NCI-H1417 treated with DMSO at 0.1 percent for 48 hours (cell line): ENCODE measurements around the gene TADA2B.

ENCODE experiments used
- DNase-seq: peaks from one replicate; lab custom pipeline; 2025; lab: John Stamatoyannopoulos, UW

The TADA2B gene, protein sequence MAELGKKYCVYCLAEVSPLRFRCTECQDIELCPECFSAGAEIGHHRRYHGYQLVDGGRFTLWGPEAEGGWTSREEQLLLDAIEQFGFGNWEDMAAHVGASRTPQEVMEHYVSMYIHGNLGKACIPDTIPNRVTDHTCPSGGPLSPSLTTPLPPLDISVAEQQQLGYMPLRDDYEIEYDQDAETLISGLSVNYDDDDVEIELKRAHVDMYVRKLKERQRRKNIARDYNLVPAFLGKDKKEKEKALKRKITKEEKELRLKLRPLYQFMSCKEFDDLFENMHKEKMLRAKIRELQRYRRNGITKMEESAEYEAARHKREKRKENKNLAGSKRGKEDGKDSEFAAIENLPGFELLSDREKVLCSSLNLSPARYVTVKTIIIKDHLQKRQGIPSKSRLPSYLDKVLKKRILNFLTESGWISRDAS

DNA sequence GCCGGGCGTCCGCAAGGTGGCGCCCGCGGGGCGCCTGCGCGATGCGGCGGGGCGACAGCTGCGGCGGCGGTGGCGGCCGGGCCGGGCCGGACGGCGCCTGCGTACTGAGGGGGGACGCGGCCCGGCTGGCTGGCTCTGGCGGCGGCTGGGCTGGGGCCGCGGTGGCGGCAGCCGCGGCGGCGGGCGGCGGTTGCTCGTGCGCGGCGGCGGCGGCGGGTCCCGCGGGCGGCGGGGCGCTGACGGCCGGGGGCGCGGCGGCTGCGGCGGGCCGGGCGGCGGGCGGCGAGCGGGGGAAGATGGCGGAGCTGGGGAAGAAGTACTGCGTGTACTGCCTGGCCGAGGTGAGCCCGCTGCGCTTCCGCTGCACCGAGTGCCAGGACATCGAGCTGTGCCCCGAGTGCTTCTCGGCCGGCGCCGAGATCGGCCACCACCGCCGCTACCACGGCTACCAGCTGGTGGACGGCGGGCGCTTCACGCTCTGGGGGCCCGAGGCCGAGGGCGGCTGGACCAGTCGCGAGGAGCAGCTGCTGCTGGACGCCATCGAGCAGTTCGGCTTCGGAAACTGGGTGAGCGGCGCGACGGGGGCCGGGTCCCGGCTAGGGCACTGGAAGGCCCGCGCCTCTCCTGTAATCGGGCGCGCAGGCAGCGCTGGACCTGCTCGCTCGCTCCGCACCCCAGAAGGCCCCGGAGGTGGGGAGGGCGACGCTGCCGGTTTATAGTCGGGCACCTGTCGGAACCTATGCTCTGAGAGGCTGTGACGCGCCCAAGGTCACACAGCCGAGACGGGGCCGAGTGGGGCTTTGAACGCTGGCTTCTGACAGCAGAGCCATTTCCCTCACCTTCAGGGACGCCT is at the start of gene TADA2B:
TADA2B (plus strand) TSS at position 89 of the 853 bp plus-strand sequence; CDS start at position 297, 208 bp downstream.
- no peak for DNase-seq

GRCh38 chr4:6996481-6996880 is 46.7 kb upstream of the TADA2B start:
- no peak for DNase-seq

GRCh38 chr4:6999172-7000086 is 43.7 kb upstream of the TADA2B start:
- DNase-seq, result no peak

DNA sequence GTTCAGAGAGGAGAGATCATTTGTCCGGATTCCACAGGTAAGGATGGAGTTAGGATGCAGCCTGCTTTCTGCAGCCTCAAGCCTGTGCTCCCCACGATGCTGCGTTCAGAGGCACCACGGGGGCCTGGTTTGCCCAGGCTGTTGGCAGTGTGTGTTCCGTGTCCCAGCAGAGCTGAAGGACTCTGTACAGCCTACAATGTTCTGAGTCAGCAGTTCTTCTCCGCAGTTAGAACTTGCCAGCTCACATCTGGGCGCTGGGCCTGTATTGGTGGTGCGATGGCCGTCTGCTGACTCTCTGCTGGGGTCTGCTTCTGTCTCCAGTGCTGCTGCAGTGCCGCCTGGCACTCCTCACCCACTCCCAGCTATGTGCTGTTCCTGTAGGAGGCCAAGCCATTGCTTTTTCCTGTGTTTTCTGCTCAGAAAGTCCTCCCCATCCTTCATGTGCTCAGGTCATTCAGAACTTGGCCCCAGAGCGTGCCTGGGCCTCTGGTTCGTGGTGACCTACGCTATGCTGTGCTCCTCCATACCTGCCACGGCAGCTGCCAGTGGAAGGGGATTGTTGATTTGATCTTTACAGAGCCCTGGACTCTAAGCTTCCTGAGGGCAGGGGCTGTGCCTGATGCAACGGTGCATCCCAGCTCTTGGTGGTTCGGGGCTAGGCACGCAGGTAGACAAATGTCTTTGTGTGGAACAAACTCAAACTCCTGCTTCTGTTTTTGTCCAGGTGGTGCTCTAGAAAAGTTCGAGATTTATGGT is 42.6 kb upstream of the TADA2B start:
- DNase-seq, result no peak

DNA sequence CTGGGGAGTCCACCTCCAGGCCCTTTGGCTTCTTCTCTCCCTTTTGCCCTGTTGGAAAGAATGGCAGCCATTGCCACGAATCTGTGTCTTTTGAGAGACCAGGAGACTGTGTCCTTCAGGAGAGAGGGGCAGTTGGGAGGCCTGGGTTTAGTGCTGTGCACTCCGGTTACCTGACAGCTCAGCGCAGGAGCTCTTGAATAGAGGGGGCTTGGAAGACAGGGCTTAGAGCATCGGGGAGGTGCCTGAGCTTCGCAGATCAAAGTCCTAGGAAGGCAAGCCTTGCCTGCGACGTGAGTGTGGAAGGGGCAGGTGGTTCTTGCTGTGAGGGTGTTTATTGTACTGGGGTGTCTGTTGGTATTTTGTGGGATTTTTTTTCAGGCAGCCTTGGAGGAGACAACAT is 41.9 kb upstream of the TADA2B start:
- no peak for DNase-seq

DNA sequence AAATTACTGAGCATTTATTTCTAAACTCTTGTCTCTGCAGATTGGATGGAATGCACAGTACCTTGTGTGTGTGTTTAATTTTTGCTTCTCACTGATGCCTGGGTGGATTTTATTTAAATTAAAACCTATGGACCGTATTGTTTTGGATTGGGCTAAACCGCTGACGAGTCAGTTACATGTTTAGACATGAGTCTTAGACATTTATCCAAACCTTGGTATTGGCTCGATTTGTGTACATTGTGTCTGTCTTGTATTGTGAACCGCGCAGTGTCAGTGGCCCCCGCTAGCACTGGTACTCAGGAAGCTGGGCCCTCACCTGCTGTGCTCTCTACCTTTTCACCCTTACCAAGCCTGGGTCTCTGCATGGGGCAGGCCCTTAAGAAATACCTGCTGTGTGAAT is 40.8 kb upstream of the TADA2B start:
- no peak for DNase-seq

GRCh38 chr4:7003176-7003878 is 39.8 kb upstream of the TADA2B start:
- no peak for DNase-seq

DNA sequence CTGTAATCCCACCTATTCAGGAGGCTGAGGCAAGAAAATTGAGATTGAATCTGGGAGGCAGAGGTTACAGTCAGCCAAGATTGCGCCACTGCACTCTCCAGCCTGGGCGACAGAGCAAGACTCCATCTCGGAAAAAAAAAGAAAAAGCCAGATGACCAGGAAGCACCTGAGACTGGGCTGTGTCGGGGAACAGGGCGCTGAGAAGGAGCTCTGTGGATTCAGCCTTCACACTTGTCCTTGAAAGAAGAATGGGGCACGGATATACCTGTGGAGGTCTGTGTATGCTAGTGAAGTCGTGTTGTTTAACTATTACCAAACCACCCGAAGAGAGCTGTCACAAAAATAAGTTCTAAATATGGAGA is 39.3 kb upstream of the TADA2B start:
- no peak for DNase-seq

DNA sequence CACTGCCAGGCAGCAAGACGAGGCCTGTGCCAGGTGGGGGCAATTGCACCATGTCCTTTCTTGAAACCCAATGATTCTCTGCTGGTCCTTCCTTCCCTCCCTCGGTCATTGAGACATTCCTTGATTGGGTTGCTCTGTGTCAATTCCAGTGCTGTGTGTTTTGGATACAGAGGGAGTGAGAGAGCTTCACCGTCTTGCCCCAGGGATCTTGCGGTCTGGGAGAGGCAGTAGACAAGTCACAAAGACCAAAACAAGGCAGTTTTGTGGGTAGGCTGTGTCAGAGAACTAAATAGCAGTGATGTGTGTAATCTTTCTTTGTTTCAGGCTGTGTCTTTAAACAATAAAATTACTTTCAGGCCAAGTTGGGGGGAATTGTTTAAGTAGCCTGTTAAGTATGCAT is 38.8 kb upstream of the TADA2B start:
- DNase-seq, result no peak

- DNase-seq, result no peak
Measured at GRCh38 chr4:7005571-7005970, 37.6 kb upstream of the TADA2B start.

- no peak for DNase-seq
Measured at GRCh38 chr4:7006411-7006810, 36.8 kb upstream of the TADA2B start.

DNA sequence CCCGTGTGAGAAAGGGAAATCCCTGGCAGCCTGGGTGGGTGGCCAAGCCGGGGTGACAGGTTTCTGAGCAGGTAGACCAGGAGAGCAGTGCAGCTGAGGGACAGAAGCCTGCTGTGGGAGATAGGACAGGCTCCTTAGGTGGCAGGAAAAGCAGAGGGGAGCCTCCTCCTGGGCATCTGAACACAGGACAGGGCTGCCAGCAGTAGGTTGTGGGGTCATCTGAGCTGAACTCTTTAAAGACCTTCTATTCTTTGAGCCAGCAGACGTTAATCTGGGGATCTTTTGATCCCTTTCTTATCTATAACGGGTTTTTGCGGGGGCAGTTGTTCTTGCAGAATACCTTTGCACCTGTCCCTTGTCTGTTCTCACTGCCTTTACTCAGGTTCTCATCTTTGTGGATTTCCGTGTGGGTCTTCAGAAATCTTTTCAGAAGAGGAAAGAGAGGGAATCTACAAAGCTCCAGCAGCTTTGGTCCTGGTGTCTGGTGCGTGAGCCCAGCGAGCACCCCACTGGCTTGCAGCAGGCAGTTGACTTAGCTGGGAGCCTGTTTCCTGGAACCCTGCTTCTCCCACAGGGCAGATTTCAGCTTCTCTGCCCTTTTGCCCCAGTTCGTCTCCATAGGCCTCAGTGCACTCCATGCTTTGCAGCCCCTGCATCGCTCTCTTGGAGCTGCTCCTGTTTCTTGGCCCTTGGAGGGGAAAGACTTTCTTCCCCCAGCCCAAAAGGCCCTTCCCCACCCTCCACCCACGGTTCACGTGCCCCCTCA is 35.8 kb upstream of the TADA2B start:
- no peak for DNase-seq

DNA sequence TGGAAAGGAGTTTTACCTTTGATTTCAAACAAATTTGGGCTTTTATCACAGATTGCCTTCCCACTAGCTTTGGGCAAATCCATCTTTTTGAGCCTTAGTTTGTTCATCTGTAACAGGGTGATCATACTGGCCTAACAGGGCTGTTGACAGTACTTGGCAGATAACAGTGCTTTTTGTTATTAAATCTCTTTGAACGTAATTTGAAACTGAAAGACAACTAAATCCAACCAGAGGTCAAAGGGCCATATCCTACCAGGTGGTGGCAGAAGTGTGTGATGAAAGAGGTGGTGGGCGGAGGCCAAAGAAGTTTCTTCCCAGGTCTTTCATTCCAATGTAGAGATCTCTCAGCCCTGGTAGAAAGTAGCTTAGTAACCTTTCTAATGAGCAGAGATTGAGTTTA is 35.2 kb upstream of the TADA2B start:
- DNase-seq, result no peak

DNA sequence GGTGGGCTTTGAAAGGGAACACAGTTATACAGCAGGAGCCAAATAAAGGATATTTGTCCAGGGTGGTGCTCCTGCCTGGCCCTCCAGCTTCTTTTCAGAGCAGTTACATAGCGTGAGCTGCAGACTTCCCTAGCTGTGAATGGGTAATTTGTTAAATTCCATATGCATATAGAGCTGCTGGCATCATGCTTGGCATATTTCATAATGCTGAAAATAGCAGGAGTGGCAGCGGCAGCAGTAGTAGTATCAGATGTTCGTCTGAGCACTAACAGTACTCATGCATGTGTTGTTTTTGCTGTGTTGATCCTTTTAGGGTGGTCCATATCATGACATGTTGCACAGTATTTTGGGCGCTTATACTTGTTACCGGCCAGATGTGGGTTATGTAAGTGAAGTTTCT is 33.6 kb upstream of the TADA2B start:
- DNase-seq, result no peak

DNA sequence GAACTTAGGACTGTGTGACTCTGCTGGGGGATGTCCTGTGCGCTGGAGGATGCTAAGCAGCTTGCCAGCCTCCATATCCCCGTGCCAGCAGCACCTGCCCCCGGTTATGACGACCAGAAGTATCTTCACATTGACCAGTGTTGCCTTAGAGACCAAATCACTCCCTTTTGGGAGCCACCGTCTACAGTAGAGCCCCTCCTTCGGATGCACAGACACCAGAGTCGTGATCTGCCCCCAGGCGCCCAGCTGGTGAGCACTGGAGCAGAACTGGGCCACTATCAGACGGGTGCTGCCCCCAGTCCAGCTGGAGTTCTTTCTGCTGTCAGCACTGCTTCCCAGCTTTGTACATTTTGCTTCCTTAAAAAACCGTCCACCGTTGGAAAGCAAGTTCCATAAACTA is 30.0 kb upstream of the TADA2B start:
- no peak for DNase-seq

DNA sequence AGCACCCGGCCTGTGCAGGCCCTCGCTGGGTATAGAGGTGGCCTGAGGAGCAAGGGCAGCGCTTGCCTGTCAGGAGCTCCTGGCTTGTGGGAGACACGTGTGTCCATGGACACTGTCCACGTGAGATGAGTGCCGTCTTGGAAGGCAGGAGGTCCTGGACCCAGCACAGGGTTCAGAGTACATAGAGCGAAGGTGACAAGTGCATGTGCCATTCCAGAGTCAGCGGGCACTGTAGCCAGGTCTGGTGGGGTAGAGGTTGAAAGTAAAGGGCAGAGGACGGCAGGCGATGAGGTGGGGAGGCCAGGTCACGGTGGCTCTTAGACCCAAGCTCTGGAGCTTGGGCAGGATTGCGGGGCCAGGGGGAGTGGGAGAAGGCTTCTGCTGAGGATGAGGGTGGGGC is 28.4 kb upstream of the TADA2B start:
- no peak for DNase-seq

GRCh38 chr4:7015383-7016035 is 27.7 kb upstream of the TADA2B start:
- DNase-seq, result no peak

DNA sequence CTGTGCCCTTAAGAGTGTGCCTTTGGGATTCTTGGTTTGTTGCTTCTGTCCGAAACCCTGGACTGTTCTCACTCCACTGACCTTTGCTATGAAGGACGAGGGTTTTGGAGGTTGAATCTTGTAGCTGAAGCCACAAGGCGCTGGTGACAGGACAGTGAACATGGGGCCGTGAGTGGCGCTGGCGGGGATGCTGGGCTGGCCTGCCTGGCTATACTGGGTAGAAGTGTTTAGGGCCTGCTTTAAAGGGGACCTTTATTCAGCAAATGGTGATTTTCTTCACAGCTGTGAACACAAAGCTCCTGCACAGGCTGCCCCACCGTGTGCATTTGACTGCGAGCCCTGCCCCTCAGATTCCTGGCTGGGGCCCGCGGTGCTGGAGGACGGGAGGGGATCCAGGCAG is 27.1 kb upstream of the TADA2B start:
- DNase-seq, result no peak

DNA sequence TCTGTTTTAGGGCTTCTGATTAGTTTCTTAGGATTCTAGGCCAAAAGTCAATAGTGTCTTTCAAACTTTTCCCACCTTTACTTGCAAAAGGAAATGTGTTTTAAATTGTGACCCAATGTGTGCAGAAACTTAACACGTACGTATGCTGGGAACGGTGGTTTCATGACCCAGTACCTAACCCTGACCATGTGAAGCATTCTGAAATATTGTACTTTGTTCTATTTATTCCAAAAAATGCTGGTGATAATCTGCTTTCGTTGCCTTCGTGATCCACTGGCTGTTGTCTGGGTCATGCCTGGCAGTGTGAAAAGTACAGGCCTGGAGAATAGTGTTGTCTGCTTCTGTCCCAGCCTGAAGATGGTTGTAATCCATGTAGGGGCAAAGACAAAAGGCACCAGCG is 26.7 kb upstream of the TADA2B start:
- no peak for DNase-seq
